ENCODE data around the gene WNT16. TPM values are rescaled to one million over a fixed set of nuclear protein-coding genes. Genes with fewer than 3 reads are reported as not detected.
"Not testable (repeated sequence)": the region's sequence is repeated elsewhere in the genome, so short reads cannot be mapped to it uniquely, and the experiment has no call there.

The WNT16 gene
- polyA plus RNA-seq, 12 donors = 0.16 to 8.7 (median 0.44) TPM; not detected in 2

GRCh38 chr7:121305109-121305508 lies 23.7 kb upstream of the WNT16 start:
- no peak for DNase-seq

- no peak for DNase-seq
Observed at GRCh38 chr7:121306565-121306964, 22.2 kb upstream of the WNT16 start.

- no peak for DNase-seq
Observed at GRCh38 chr7:121307021-121307574, 21.7 kb upstream of the WNT16 start.

- no peak for DNase-seq
Observed at GRCh38 chr7:121313220-121313792, 15.5 kb upstream of the WNT16 start.

GRCh38 chr7:121313793-121314676 lies 14.8 kb upstream of the WNT16 start:
- no peak for DNase-seq

GRCh38 chr7:121315170-121315569 lies 13.6 kb upstream of the WNT16 start:
- DNase-seq = not testable (repeated sequence)

GRCh38 chr7:121322460-121322859 lies 6.3 kb upstream of the WNT16 start:
- DNase-seq = no peak

GRCh38 chr7:121323515-121324302 lies 5.1 kb upstream of the WNT16 start:
- no peak for DNase-seq

GRCh38 chr7:121327671-121328070 lies 1.1 kb upstream of the WNT16 start:
- DNase-seq = no peak

GRCh38 chr7:121329191-121330052 lies 622 bp downstream of the WNT16 start:
- no peak for DNase-seq

- no peak for DNase-seq
Observed at GRCh38 chr7:121330053-121330833, 1.4 kb downstream of the WNT16 start.

- no peak for DNase-seq
Observed at GRCh38 chr7:121331048-121331447, 2.2 kb downstream of the WNT16 start.

- no peak for DNase-seq
Observed at GRCh38 chr7:121331574-121331973, 2.8 kb downstream of the WNT16 start.

GRCh38 chr7:121334376-121334775 lies 5.6 kb downstream of the WNT16 start:
- DNase-seq = no peak

GRCh38 chr7:121334875-121335648 lies 6.3 kb downstream of the WNT16 start:
- DNase-seq = no peak

GRCh38 chr7:121336579-121336978 lies 7.8 kb downstream of the WNT16 start:
- no peak for DNase-seq

- DNase-seq = no peak
Observed at GRCh38 chr7:121337398-121337797, 8.6 kb downstream of the WNT16 start.

GRCh38 chr7:121339082-121339481 lies 10.3 kb downstream of the WNT16 start:
- no peak for DNase-seq

GRCh38 chr7:121341933-121342332 lies 13.1 kb downstream of the WNT16 start:
- no peak for DNase-seq

GRCh38 chr7:121342631-121343030 lies 13.8 kb downstream of the WNT16 start:
- no peak for DNase-seq

All from muscle of arm (tissue), 12 donors.